Activated CD8-positive, alpha-beta memory T cell treated with anti-CD3 and anti-CD28 coated beads, Interleukin-2, amount 50 U/mL, for 24 hours (primary cell): ENCODE results near the gene GPR137B.
"Not testable (repeated sequence)": the region's sequence is repeated elsewhere in the genome, so short reads cannot be mapped to it uniquely, and the experiment has no call there.

Source experiments
- DNase-seq: peaks from one replicate; pipeline ENCODE4 v3.0.0-alpha.2; 2020; ENCODE audit errors: extremely low read depth

Gene GPR137B

DNA sequence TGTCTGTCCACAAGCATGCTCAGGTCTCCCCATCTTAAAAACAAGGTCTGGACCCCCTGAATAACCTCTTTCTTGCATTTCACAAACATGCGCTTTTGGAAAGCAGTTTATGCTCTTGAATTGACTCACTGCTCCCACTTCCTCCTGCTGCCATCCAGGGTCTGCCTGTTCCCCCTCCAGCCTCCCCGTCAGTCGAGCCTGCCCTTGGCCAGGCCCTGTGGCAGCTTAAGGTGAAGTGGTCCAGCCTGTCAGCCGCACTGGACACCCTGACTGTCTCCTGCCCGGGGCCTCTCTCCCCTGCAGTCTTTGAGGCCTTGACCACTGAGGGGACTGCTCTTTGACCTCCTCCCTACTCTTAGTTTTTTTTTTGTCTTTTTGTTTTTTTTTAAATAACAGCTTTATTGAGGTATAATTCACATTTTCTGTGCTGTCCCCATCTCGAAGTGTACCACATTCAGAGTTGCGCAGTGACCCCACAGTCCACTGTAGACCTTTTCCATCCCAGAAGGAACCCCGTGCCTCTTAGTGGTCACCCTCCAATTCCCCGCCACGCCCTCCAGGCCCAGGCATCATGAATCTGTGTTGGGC is 18.3 kb downstream of the GPR137B start:
- no peak for DNase-seq

DNA sequence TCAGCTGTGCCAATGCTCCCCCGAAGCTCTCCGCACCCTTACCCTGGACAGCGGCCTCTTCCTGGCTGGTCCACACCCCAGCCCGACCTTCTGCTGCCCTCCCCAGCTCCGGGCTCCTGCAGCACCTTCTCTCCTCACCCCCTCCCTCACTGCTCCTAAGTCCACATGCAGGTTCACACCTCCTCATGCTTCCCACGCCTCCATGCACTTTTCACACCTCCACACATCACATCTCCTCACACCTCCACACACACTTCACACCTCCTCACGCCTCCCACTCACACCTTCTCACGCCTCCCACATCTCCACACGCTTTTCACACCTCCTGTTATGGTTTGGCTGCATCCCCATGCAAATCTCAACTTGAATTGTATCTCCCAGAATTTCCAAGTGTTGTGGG is 18.9 kb downstream of the GPR137B start:
- DNase-seq: no peak

DNA sequence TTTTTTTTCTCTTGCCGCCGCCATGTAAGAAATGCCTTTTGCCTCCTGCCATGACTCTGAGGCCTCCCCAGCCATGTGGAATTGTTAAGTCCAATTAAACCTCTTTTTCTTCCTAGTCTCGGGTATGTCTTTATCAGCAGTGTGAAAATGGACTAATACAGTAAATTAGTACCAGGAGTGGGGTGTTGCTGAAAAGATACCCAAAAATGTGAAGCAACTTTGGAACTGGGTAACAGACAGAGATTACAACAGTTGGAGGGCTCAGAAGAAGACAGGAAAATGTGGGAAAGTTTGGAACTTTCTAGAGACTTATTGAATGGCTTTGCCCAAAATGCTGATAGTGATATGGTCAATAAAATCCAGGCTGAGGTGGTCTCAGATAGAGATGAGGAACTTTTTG is 19.4 kb downstream of the GPR137B start:
- not testable (repeated sequence) for DNase-seq

DNA sequence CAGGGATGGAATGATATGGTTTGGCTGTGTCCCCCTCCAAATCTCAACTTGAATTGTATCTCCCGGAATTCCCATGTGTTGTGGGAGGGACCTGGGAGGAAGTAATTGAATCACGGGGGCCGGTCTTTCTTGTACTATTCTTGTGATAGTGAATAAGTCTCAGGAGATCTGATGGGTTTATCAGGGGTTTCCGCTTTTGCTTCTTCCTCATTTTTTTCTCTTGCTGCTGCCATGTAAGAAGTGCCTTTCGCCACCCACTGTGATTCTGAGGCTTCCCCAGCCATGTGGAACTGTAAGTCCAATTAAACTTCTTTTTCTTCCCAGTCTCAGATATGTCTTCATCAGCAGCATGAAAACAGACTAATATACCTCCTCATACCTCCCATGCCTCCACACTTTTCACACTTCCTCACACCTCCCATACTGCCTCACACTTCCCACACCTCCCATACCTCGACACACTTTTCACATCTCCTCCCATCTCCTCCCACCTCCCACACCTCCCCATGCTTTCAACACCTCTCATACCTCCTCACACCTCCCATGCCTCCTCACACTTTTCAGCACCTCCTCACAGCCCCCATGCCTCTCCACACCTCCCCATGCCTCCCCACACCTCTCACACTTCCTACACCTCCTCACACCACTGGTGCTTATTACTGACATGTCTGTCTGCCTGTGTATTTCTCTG is 21.3 kb downstream of the GPR137B start:
- no peak for DNase-seq

DNA sequence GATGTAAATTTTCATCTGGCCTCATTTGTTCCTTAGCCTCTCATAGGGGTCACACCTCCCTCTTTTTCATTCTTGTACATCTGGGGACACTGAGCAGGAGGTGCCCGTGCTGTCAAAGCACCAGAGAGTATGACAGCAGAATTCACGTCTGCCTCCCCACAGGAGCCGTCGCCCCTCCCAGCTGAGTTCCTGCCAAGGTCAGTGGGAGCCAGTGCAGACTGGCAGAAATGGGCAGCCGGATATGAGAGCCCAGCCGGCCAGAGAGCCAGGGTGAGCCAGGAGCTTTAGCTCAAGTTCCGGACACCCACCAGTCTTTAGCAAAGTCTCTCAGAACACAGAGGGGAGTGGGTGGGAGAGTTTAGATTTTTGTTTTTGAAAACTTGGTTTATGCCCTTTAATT is 21.9 kb downstream of the GPR137B start:
- DNase-seq: no peak

DNA sequence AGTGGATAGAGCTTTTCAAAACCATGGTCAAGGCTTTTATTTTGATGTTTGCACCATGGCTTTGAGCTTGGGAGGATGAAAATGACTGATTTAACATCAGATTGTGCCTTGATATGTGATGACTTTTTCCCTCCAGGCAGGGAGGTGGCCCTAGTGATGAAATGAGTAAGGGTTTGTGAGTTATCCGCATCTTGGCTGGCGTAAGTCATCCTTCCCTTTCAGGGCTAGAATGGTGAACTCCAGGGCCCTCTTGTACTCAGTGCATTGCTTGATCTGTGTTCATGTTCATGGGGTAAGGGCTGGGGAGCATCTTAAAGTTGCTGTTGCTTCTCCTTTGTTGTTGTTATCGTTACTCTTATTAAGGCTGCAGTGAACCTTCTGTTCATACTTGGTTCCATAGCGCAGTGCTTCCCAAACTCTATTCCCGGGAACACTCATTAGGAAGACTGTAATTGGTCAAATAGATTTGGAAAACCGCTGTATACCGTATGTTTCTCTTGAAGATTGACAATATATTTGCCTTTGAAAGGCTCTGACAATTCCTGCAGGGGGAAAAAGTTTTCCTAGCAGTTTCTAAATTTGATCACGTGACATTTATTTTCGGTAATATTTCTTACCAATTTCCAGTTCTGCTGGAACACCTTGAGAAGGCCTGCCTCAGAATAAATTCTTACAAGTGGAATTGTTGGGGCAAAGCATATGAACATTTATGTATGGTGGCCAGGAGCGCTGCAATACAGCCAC is 23.1 kb downstream of the GPR137B start:
- DNase-seq: no peak

DNA sequence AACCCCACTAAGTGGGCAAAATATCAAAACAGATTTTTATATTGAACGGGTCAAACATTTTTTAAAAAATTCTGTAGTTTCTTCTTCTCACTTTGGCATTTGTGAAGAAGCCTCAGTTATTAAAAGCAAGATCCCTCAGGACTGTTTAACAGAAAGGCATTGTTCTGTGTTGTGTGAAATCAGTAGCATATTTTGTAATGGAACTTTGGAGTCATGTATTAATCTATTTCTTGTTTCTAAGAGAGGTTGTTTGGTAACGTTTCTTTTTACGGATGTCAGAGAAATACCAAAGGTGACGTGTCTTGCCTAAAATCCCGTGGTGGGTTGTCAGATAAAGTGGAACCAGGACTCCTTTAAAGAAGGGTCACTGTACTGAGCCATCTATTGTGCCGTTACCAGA is 23.7 kb downstream of the GPR137B start:
- no peak for DNase-seq

DNA sequence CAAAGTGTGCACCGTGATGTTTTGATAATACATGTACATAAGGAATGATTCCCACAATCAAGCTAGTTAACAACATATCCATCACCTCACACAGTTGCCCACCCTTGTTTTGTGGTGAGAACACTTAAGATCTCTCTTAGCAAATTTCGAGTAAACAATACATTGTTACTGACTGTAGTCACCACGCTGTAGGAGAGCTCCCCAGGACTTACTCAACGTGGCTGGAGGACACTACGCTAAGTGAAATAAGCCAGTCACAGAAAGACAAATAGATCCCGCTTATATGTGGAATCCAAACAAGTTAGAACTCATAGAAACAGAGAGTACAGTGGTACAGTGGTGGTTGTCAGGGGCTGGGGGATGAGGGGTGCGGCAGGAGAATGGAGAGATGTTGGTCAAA is 24.8 kb downstream of the GPR137B start:
- DNase-seq: no peak

DNA sequence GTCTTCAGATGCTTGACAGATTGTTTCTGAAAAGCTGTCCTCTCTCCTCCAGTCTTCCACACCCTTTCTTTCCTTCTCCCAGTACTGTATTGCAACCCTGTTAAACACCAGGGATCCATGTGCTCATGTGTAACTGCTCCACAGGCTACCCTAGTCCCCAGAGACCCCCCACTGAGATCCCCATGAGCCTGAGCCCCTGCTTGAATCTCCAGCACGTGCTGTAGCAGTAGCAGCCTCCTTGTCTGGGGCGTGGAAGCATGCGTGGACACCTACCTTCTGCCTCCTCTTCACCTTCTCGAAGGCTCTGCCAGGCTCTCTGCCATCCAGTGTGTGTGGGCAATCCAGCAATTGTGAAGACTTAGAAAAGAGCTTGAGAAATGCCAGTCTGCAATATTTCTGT is 25.2 kb downstream of the GPR137B start:
- DNase-seq: no peak

DNA sequence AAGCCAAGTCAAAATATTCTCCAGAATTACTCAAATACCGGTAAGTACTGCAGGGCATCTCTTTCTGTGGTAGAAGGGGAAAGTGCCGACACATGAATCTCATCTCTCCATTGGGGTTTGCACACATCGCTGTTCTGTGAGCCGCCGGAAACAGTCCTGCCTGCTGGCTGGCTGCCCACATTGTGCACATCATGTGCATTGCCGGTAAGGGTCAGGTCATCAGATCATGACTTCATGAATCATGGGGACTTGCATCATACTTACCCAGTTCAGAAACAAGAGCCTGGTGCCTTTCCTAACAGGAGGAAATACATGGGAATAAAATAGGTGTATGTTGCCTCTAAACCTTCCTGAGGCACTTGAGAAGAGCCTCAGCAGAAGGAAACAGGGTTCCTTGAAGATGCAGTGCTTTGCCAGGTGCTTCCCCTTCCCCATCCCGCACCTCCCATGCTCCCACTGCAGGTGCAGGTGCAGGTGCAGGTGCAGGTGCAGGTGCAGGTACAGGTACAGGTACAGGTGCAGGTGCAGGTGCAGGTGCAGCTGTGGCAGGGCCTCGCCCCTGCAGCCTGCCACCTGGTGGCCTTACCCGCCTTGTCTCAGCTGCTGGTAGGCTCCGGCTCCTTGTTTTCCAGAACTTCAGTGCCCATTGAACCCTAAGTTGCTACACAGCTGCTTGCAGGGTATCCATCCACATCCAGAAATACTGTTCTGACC is 26.5 kb downstream of the GPR137B start:
- no peak for DNase-seq

DNA sequence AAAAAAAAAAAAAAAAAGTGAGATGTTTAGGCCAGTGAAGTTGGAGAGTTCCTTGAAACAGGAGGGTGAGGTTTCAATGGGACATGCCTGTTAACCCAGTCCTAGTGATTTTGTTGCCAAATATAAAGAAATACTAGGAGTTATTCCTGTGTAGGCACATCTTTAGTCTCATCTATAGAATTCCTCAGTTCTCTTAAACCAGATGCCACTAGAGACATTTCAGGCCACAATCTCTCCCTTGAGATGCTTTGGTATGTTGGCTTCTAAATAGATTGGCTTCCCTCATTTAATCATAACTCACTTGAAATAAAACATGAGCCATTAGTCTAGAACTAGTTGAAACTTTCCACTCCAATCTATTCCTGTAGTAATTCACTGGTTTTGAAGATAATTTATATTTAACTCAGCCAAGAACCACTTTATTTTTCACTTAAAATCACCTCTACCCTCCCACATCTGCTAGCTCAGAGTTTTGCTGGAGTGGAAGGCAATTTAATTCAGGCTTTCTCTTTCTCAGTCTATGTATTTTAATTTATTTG is 29.8 kb downstream of the GPR137B start:
- DNase-seq: no peak

DNA sequence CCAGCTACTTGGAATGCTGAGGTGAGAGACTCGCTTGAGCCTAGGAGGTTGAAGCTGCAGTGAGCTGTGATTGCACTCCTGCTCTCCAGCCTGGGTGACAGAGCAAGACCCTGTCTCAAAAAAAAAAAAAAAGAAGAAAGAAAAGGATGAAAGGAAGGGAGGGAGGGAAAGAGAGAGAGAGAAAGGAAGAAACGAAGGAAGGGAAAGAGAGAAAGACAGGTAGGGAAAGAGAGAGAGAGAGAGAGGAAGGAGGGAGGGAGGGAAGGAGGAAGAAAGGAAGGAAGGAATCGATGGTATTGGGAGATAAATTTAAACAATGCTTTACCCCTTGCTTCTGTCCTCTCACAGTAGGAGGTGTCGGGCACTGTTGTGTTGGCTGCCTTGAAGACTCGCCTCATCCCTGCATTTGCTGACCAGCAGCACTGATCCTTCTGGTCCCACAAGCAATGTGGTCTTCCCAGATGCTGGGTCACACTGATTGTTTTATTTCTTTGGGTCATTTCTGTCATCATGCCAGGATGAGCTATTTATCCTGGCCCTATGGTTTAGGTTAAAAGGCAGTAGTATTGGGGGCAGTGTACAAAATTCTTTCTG is 30.9 kb downstream of the GPR137B start:
- DNase-seq: no peak

DNA sequence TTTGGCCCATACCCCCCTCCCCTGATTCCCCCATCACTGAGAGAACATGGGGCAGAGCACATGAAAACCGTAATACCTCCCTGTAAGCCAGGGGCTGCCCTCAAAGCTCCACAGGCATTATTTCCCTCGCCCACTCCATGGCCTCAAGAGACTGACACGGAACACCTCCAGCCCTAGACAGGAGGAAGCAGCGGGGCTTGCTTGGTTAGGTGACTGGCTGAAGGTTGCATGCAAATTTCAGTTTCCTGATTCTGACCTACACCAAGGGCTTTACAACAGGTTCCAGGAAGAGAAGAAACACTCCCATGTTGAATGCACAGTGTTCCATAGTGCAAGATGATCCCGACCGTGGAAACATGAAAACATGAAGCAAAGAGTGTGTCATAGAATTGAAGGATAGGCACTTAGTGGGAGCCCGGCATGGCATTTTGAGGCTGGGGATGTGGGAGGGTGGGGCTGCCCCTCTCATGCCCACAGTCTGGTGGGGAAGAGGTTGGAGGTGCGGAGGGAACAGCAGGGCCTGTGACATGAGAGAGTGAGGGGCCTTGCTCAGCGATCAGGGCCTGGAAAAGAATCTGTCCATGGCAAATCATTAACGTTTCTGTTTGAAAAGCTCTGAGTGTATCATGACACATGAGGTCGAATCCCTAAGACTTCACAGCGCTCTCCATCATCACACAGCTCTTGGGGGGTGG is 33.5 kb downstream of the GPR137B start:
- no peak for DNase-seq

DNA sequence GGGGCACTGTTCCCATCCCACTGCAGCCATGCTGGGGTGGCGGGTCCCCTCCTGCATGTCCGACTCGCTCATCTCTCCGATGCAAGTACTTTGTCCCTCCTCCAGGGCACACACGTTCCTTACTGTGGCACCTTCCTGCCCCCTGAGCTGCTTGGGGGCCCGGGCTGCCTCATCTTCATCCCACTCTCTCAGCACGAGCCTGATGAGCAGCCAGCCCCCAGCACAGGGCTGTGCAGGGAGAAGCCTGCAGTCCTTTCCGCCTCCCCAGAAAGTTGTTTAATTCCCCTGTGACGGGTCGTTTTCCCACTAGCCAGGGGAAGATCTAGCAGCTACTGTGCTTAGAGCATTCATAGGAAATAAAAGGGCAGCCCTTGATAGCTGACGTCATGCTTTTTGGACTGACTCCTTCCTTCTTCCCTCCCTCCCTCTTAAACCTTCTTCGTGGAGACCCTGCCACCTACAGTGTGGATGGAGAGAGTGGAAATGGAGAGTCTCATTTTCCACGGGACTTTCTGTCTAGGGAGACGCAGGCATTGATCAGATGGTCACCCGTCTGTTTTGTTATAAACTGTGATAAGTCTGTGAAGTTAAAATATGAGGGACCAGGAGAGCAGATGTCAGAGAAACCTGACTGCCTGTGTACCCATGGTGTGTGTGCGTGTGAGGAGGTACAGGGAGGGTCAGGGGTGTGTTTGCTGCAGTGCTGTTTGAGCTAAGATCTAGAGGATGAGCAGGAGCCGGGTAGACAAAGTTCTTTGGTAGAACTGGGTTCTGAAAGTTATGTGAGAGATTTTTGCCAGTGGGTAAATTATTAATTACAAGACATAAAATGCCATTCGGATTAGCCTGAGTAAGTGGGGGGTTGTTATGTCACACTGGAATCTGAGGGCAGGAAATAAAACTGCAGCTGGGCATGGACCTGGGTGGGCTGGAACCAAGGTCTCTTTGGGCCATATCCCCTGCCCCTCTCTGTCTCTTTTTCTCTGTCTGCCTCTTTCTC is 34.3 kb downstream of the GPR137B start:
- DNase-seq: no peak

DNA sequence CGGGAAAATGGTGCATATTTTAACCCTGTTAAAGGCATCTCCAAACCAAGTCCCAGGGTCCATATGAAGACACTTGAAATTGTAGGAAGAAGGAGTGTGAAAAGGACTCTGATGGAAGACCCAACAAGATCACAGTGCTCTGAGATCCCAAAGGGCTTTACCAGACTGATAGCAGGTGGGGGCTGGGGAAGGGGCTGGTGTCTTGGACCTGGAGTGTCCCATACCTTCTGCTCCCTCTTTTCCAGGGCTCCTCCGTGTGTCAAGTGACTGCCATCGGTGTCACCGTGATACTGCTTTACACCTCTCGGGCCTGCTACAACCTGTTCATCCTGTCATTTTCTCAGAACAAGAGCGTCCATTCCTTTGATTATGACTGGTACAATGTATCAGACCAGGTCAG is 37.3 kb downstream of the GPR137B start:
- DNase-seq: no peak

DNA sequence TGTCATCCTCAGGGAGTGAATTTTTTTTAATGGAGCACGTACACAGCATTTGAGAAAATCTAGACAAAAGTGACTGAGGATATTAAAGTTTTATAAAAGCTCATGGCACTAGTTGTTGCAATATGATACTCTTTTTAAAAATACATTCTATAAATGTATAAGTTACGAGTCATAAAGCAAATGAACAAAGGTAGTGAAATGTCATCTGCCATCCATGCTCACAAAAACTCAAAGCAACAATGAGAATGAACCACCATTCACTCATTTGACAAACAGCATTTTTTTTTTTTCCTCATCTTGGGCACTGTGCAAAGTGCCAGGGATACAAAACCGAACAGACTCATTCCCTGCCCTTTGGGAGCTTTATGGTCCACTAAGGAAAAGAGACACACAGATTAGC is 38.7 kb downstream of the GPR137B start:
- no peak for DNase-seq

DNA sequence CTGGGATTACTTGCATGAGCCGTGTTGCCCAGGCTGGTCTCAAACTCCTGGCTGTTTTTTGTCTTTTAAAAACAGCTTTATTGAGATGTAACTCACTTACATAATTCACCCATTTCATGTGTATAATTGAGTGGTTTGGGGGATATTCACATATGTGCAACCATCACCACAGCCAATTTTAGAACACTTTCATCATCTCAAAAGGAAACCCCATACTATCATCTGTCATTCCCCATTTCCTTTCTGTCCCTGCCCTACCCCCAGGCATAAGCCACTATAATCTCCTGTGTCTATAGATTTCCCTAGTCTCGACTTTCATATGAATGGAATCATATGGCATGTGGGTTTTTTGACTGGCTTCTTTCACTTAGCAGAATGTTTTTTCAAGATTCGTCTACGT is 43.3 kb downstream of the GPR137B start:
- no peak for DNase-seq

DNA sequence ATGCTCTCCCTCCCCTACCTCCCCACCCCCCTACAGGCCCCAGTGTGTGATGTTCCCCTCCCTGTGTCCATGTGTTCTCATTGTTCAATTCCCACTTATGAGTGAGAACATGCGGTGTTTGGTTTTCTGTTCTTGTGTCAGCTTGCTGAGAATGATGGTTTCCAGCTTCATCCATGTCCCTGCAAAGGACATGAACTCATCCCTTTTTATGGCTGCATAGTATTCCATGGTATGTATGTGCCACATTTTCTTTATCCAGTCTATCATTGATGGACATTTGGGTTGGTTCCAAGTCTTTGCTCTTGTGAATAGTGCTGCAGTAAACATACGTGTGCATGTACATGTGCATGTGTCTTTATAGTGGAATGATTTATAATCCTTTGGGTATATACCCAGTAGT is 44.1 kb downstream of the GPR137B start:
- DNase-seq: not testable (repeated sequence)

DNA sequence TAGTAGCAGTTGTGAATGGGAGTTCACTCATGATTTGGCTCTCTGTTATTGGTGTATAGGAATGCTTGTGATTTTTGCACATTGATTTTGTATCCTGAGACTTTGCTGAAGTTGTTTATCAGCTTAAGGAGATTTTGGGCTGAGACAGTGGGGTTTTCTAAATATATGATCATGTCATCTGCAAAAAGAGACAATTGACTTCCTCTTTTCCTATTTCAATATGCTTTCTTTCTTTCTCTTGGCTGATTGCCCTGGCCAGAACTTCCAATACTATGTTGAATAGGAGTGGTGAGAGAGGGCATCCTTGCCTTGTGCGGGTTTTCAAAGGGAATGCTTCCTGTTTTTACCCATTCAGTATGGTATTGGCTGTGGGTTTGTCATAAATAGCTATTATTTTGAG is 45.7 kb downstream of the GPR137B start:
- DNase-seq: not testable (repeated sequence)

DNA sequence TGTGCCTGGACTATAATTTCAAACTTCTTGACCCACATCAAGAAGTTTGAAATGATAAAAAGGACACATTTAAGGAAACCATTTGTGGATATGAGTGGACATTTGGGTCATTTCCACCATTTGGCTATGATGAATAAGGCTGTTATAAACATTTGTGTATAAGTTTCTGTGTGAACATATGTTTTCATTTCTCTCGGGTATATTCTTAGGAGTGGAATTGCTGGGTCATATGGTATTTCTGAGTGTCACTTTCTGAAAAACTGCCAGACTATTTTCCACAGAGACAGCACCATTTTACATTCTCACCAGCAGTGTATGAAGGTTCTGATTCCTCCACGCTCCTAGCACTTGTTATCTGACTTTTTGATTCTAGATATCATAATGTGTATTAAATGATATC is 50.8 kb downstream of the GPR137B start:
- no peak for DNase-seq
